Pulmonary artery endothelial cell (primary cell): Measurements from ENCODE around the gene TGFBR3. TPM values are rescaled to one million over a fixed set of nuclear protein-coding genes. Genes with fewer than 3 reads are reported as not detected.

ENCODE experiments used
- DNase-seq: peaks from one replicate; pipeline ENCODE4 v3.0.0-alpha.2; 2011; ENCODE audit warnings: low read depth, low spot score
- total RNA-seq: library from RNA; depleted of rRNA; stranded (reverse); fragments of >200 nt; gene quantifications from 2 replicates; pipeline ENCODE4 v1.2.3, GENCODE V29; 2014

TGFBR3 gene
- total RNA-seq, 1 donor from 2014 or later, result 12.5 TPM

DNA sequence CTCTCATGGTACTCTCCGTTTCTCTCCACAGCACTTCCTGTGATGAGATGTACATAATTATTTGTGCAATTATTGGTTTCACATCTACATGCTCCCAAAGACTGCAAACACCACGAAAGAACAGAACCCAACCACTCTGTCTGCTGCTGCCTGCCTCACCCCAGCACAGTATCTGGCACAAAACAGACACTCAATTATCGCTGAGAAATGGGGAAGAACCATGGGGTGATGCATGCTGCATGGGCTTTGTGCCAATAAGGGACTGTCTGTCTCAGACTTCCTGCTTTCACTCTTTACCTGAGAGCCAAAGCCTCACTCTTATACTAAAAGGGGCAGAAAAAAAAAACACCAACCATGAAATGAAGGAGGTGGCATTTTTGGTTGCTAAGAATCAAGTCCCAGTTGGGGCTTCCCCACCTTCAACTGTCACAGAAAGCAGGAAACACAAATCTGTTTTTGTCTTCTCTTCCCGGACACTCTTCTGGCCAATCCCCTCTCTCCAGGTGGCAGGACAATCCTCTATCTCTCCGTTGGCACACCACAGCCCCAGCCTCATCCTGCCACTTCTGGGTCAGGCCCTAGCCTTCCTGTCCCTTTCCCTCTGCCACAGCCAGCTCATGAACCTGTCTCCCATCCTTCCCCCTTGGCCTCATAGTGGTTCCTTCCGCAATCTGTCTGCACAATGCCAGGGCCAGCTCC is 82.0 kb downstream of the TGFBR3 start:
- DNase-seq, result no peak

DNA sequence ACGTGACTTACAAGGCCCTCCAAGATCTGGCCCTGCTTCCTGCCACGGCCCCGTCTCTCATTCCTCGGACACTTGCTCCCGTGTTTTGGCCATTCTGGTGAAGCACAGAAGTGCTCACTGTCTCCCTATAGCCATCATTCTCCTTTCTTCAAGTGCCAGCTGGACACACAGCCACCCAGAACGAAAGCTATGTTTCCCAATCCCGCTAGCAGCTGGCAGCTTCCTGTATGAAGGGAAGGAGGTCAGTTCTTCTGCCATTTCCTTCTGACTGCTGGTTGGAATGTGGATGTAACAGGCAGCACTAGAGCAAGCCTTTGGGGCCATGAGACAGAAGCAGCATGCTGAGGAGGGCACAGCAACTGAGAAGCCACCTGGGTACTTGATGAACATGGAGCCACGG is 82.8 kb downstream of the TGFBR3 start:
- no peak for DNase-seq

DNA sequence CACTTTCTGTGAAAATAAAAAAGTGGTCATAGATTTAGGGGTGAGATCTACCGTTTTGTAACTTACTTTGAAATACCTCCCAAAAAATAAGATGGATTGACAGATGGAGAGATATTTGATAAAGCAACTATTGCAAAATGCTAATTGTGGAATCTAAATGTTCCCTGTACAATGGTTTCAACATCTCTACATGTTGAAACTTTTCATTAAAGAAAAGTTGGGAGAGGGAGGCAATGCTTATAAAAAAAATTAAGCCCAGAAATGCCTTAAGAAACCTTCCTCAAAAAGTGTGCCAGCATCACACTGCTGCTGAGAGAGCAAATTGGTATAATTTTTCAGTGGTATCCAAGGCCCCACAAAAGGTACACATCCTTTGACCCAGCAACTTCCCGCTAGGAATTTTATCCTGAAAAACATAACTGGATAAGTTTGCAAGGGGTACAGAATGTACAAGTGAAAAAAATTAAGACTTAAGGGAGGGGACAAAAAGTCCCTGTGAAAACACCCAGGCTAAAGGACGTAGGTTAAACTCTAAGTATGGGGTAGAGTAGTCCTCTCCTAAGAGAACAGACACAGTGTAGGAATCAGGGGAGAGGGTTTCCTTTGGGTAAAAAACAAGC is 84.3 kb downstream of the TGFBR3 start:
- DNase-seq, result no peak

DNA sequence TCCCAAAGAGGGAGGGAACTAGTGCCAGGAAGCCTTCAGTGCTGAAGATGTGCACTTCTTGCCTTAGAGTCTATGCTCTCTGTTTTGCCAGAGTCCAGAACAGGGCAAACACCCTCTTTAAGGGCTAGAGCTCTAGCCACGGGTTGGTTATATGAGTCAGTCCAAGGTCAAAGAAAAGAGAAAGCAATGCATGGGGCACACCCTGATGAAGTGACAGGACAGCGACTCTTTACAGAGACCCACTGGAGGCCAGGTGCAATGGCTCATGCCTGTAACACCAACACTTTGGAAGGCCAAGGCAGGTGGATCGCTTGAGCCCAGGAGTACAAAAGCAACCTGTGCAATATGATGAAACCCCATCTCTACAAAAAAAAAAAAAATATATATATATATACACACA is 86.1 kb downstream of the TGFBR3 start:
- no peak for DNase-seq

DNA sequence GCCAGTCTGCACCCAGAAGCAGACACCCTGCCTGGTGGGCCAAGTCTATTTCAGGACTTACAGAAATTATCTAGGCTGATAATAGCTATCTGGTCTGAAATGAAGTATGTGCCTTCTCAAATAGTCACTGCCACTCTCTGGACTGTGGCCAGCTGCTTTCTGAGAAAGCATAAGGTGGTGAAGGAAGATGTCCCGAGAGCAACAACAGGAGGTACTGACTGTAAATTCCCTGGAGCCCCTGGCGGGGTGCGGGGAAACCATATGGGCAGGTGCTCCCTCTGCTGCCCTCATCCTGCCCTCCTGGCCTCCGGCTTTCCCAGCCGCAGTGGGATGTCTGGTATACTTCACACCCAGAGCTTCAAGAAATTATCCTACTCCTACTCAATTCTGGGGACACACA is 86.8 kb downstream of the TGFBR3 start:
- DNase-seq, result no peak

DNA sequence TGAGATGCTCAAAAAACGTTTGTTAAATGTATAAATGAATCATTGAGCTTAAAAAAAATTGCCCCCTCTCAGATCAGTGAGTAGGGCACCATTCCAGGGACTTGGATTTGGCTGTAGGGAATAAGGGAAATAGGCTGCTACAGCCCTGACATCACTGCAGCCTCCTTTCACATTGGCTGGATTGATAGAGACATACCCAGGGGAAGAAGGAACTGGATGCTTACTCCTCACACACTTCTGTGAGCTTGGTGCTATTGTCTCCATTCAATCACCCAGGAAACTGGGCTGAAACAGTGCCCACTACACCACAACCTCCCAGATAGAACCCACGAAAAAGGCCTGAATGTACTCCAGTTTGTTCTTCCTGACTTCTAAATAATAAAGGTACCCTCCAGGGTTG is 87.2 kb downstream of the TGFBR3 start:
- no peak for DNase-seq

DNA sequence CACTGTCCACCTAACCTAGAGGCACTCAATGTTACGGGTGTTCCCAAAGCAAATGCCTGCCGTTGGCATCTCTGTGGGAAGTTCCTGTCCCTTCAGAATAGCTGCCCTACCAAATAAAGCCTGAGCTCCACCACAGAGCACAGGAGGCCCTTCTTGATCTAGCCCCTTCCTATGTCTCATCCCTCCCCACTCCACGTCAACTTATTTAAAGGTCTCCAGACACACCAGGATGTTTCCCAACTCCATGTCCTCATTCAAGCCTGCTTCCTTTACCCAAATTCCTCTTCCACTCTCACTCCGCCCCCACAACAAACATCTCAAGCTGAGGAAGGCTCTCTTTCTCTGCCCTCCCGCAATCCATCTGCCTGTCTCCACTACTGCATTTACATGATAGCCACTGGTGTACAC is 87.7 kb downstream of the TGFBR3 start:
- no peak for DNase-seq

DNA sequence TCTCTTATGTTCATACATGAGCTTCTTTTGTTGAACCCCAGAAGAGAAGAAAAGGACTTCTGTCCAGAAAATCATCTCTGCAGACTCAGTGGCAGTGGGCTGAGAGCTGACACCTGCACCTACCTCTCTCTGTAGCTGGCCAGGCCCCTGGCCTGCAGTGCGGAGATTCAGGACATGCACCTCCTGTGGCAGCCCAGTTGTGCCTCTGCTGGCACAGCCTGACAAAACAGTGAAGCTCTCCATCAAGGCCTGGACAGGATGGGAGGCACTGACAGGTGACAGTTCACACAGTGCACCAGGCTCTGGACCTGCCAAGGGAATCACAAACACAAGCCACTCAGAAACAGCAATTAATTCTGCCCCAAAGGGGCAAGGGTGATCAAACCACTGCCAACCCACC is 88.8 kb downstream of the TGFBR3 start:
- DNase-seq, result no peak

DNA sequence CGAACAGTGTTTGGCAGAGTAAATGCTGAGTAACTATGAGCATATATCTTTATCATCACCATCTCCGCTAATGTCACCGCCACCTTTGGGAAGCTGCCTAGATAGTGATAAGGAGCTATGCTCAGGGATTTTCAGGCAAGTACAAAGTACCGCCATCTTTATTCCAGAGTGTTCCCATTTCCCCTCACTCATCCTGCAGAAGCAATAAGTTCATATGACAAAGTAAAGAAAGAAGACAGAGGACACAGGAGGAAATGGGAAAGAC is 89.6 kb downstream of the TGFBR3 start:
- DNase-seq, result no peak

DNA sequence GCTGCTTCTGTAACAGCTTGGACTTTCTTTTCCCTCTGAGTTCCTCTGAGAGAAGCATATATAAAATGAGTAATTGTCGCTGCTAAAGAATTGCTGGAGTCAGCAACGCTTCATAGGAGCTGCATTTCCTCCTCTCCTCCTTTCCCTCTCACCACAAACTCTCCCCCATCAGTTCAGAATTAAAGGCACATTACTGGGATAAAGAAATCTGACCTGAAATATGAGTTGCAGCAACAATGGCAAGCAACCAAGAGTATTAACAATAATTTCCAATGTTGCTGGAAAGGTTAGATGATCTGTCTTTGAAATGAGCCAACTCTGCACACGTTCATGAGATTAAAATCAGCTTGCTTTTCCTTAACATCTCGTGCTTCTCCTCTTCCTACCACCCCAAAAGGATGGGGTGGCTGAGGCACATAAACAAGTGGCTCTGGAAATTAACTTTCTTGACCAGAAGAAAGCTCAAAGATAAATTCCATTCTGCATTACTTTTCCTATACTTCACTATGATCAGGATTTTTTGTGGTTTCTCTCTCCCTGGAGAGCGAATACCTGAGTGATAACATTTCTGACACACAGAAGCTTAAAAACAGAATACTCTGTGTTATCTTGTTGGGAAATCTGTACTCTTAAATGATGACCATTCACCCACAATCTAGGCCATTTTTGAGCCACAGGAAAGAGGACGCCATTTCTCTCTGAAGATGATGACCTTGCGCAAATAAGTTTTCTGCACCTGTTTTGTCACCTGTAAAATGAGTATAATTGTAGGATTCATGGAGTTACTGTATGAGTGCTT is 90.2 kb downstream of the TGFBR3 start:
- no peak for DNase-seq

DNA sequence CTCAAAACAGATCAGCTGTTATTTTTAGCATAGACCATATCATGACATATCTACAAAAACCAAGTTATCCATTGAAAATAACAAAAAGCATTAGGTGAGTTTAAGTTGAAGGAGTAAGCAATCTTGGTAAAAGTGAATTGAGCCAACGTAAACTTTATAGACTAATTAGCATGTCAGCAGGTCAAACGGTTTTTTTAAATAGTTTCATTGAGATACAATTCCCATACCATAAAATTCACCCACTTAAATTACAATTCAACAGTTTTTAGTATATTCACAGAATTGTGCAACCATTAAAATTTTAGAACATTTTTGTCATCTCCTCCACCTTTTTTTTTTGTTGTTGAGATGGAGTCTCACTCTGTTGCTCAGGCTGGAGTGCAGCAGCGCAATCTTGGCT is 92.1 kb downstream of the TGFBR3 start:
- no peak for DNase-seq

DNA sequence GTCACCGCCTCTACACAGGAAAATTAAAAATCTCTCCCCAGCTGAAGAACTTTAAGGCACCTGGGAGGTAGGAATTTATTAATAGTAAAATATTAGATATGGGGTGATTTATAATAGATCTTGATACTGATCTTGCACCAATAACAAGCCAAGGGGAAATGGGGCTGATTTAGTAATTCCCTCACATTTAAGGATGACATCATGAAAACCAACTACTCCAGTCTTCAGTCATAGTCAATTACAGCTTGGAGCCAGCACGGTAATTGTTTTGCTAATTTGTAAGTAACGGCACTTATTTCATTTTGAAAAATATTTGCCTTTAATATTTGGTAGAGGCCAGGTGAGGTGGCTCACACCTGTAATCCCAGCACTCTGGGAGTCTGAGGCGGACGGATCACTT is 92.8 kb downstream of the TGFBR3 start:
- DNase-seq, result no peak

DNA sequence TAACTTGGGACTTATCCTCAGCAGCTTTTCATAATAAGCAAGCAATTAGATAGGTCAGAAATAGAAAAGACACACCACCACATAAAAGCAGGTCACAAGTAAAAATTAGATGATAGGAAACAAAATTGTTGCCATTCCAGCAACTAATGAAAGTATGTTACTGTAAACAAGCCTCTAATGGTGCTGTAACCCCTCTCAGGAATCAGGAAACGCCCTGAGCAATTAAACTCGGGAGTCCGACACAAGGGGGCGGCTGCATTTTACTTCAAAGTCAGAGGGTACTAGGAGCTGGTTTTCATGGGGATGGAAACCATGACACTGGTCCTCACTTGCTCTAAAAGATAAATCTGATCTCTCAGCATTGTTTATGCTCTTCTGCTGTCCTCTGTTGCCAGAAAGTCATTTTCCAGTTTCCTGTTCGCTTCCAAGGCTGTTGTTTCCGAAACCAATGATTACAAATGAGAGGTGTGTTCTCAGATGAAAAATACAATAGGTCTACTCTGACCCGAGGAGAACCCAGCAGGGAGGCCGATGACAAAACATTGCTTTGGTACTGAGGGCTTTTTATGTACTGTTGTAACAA is 93.4 kb downstream of the TGFBR3 start:
- no peak for DNase-seq

DNA sequence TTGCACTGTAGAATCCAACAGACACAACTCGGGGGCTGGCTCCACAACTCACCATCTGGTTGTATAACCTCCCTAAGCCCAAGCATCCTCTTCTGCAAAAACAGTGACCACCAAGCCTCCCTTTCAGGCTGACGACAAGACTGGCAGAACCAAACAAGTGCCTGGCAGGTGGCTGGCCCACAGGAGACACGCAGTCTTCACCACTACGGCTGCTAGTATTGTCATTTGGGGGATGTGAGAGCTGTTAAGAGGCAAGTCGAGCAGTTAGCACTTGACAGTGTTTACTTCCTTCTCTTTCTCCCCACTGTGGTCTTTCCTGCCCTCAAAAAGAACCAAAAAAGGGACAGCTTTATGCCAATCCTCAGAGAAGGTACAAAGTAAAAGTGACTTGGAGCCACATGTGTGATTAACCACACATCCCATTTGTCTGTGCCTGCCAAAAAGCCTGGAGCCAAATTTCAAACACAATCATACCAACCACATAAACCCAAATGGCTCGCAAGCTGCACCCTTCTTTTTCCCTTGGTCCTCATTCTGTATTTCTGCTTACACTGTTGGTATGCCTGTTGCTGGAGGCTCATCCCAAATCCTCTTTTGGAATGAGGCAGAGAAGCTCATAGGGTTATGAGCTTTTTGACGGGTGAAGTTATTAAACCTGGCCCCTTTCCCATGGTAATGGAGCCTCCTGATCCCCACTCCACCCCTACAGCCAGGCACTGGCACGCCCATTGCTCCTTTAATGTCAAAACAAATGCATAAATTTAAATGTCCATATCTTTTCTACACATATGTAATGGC is 94.1 kb downstream of the TGFBR3 start:
- no peak for DNase-seq

DNA sequence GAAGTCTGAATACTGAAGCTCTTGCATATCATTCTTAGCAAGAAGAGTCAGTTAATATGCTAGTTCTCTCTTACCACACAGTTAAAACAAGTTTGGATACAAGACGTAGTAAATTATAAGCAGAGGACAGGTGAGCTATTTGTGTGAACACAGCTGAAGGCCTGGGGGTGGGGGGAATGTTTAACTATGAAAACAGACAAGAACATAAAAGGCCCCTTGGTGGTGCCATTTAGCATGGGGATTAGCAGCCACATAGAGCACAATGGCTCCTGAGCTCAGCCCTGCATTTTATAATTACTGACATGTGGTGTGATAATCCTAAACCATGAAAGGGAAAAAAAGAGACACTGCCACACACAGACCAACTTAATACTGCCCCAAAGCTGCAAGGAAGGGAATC is 94.8 kb downstream of the TGFBR3 start:
- no peak for DNase-seq

DNA sequence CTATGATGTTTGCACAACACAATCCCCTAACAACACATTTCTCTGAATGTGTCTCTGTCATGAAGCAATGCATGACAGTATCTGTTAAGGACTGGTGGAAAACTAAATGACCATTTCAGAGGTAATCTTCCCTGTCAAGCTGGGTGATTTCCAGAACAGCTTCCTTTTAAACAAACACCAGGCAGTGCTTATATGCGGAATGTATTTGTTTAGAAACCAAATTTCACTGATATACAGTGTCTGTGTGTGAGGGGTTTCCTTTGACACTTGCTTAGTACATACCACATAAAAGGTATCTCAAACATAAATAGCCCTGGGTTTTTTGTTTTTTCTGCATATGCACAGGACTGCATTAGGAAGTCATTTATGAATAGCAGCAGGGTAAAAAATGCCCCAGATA is 95.6 kb downstream of the TGFBR3 start:
- DNase-seq, result no peak

DNA sequence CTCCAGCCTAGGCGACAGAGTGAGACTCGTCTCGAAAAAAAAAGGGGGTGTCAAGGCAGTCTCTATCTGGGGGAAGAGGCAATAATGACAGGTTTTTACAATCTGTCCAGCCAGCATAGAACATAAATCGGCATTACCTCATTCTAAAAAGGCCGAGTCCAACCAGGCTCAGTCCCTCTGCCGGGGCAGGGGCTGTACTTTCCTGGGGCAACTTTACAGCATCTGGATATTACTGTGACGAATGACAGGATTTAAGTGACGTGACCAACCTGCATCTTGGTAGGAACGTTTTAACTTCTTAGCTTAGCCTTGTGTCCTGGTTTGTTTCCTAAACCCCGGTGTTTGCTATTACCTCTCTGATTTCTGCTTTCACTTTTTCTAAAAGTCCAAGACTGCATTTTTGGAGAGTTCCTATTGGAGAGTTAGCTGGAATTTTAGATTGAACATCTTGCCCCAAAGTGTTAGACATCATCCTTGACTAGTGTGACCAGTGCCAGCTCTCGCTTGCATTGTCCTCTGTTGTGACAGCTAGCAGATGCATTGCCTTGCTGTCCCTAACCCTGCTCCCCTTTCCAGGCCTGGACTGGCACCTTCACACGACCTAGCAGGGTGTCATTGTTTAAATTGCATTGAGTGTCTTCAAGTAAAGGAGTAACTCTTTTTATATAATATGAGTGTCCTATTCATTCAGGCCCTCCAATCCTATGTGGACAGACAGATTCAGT is 96.5 kb downstream of the TGFBR3 start:
- no peak for DNase-seq

DNA sequence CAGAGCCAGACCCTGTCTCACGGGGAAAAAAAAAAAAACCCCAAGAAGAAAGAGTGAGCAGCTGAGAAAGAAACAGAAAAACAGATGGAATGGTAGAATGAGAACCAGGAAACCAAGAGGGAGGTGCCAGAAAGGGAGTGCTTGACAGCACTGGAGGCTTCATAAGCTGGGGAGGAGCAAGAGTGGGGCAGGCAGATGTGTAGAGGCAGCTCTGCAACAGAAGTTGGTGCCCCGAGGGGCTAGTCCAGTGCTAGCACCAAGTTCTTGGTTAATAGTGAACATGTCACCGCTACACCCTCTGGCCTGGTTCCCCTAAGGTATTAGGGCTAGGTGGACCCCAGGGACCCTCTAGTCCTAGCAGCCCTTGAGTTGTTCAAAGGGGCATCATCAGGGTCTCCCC is 98.0 kb downstream of the TGFBR3 start:
- no peak for DNase-seq

DNA sequence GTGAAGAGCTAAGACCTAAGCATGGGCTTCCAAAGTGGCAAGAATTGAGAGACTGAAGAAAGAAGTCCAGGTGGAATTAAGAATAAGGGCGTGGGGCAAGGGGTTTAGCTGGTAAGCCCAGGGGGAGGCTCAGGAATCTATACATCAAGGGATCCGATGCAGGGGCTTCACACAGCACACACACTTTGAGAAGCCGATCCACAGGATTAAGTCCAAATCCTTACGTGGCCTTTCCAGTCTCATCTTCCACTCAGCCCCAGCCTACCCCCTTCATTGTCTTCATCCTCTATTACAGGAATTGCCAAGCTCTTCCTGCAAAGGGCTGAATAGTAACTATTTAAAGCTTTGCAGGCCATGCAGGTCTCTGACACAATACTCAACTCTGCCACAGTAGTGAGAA is 101.3 kb downstream of the TGFBR3 start:
- DNase-seq, result no peak

DNA sequence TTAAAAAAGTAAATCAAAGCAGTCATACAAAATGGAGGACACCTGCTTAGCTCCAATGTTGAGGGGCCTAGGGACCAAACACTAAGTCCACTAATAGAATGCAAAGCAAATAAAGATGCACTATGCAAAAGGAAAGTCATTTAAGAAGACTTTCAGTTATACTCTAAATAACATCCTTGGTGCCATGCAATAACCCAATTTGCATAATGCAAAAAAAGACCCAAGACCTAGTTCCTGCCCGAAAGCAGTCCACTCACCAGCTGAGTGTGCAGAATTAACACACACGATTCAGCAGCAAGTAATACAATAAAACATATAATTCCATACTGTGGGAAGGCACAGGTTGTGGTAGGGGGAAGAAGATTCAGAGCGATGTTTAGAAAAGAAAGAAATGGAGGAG is 101.8 kb downstream of the TGFBR3 start:
- DNase-seq, result no peak
